ENCODE data around the gene FRMD8.

DNA sequence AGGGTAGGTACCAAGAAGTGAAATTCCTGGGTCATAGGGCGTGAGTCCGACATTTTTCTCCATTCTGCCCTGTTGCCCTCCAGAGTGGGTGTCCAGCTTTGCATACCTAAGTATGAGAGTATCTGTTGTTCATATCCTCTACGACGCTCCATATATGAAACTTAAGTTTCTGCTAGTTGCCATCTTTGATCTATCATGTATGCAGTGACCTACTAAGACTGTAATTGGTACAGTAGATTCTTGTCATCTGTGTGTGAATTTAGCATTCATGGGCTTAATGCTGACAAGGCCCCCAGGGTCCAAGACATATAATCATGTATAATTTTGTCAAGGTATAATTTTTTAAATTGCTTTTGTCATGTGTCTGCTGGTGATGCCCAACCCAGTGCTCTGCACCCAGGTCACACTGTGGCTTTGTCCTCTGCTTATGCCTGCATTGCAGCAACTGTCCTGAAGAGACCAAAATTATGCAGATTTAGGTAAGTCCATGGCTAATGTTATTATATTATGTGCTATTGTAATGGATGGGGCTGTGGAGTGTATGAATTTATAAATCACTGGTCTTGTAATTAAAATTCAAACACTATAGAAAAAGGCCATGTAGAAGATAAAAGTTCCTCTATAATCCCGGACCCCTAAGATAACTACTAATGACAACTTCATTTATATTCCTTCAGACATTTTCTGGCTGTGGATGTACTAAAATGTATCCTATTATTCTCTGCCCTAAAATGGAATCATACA, 48.4 kb downstream of the FRMD8 start:
- TF ChIP-seq, protein P1, sequence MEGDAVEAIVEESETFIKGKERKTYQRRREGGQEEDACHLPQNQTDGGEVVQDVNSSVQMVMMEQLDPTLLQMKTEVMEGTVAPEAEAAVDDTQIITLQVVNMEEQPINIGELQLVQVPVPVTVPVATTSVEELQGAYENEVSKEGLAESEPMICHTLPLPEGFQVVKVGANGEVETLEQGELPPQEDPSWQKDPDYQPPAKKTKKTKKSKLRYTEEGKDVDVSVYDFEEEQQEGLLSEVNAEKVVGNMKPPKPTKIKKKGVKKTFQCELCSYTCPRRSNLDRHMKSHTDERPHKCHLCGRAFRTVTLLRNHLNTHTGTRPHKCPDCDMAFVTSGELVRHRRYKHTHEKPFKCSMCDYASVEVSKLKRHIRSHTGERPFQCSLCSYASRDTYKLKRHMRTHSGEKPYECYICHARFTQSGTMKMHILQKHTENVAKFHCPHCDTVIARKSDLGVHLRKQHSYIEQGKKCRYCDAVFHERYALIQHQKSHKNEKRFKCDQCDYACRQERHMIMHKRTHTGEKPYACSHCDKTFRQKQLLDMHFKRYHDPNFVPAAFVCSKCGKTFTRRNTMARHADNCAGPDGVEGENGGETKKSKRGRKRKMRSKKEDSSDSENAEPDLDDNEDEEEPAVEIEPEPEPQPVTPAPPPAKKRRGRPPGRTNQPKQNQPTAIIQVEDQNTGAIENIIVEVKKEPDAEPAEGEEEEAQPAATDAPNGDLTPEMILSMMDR (IDR thresholded peaks at IDR 0.05): no peak
- TF ChIP-seq POLR2A (IDR thresholded peaks at IDR 0.05; ENCODE audit: low read depth) (no peak), POLR2AphosphoS5 (IDR thresholded peaks at IDR 0.05) (peak; percentile 9 to 73)
